Measurements from ENCODE around the gene AJUBA.
A peak's percentile ranks its signal among the peaks of the same experiment; 100 is the strongest.

The AJUBA gene

GRCh38 chr14:22981090-22981875 lies 1.1 kb downstream of the AJUBA start:
- Histone ChIP-seq H3K9me3 (ENCODE audit: control insufficient read depth, low read length) (no peaks in the 10 kb centered on the region), H3K4me1 (ENCODE audit: control insufficient read depth, insufficient read depth, low read length) (peaks cover 27% of the 10 kb centered on the region), H3K4me3 (ENCODE audit: insufficient read depth, low read depth, low read length) (peak overlapping the region; percentile 98), H3K27me3 (ENCODE audit: control insufficient read depth, insufficient read depth, low read length, poor library complexity, severe bottlenecking) (no peaks in the 10 kb centered on the region), H3K27ac (ENCODE audit: insufficient read depth, low read depth, low read length, poor library complexity, severe bottlenecking) (peak overlapping the region; percentile 53), H3K36me3 (ENCODE audit: control insufficient read depth, insufficient read depth, low read length) (peaks cover 17% of the 10 kb centered on the region)
- WGBS, 2 experiments: 0 to 1% methylated on average over 76 of the region's 76 CpGs

DNA sequence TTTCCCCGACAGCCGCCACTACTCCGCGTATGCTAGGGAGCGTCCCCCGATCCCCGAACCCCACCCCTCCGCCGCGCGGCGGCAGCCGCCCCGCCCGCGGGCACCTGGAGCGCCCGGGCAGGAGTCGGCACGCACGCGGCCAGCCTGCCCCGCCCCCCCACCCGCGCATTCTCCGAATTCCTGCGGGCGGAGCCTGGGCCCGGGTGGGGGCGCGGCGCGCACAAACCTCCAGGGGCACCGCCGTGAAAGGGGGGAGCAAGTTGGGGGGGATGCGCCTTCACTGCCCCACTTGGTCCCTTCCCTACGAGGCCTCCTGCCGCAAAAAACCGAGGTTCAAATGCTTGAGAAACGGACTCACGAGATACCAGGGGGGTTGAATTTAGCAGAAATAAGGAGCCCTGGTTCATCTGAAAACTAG lies 1.7 kb downstream of the AJUBA start:
- peaks cover 18% of the 10 kb centered on the region for H3K36me3 ChIP-seq (ENCODE audit: control insufficient read depth, insufficient read depth, low read length)
- H3K27me3 ChIP-seq (ENCODE audit: control insufficient read depth, insufficient read depth, low read length, poor library complexity, severe bottlenecking): no peaks in the 10 kb centered on the region
- H3K9me3 ChIP-seq (ENCODE audit: control insufficient read depth, low read length): no peaks in the 10 kb centered on the region
- WGBS, 2 experiments: 0% methylated on average over 41 of the region's 41 CpGs
- peaks cover 31% of the 10 kb centered on the region for H3K4me1 ChIP-seq (ENCODE audit: control insufficient read depth, insufficient read depth, low read length)
- peak overlapping the region; percentile 98 for H3K4me3 ChIP-seq (ENCODE audit: insufficient read depth, low read depth, low read length)
- H3K27ac ChIP-seq (ENCODE audit: insufficient read depth, low read depth, low read length, poor library complexity, severe bottlenecking): peak overlapping the region; percentile 53

DNA sequence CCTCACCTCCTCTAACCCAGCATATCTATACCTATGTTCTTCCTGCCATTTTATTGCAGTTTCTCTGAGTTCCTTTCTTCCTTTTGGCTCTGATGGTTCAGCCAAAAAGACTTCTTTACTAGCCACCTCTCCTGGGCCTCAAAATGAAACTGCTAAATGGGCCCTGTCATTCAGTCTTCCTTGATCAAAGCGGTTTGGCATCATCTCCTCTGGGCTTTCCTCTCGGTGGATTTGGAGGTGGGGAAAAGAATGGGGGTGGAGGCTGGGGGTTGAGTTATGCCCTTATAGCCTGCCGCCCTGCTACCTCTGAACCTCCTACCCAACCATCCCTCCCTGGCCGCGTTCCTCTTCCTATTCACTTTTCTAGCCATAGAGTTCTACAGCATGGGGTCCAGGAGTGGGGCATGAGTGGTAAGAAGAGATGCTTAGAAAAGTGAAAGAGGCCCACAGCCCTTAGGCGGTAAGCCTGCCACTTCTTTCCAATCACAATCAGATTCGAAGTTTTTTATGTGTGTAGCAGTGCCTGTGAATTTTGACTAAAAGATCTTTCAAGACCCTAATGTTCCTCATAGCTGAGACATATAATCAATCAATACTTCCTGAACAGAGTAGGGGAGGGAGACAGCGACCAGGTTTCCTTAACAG lies 2.5 kb downstream of the AJUBA start:
- Histone ChIP-seq H3K4me1 (ENCODE audit: control insufficient read depth, insufficient read depth, low read length) (peaks cover 38% of the 10 kb centered on the region), H3K9me3 (ENCODE audit: control insufficient read depth, low read length) (no peaks in the 10 kb centered on the region), H3K36me3 (ENCODE audit: control insufficient read depth, insufficient read depth, low read length) (peaks cover 22% of the 10 kb centered on the region), H3K27ac (ENCODE audit: insufficient read depth, low read depth, low read length, poor library complexity, severe bottlenecking) (peak overlapping the region; percentile 76), H3K4me3 (ENCODE audit: insufficient read depth, low read depth, low read length) (peak overlapping the region; percentile 98), H3K27me3 (ENCODE audit: control insufficient read depth, insufficient read depth, low read length, poor library complexity, severe bottlenecking) (no peaks in the 10 kb centered on the region)
- WGBS, 2 experiments: 27 to 50% methylated on average over 4 to 8 of the region's 8 CpGs

DNA sequence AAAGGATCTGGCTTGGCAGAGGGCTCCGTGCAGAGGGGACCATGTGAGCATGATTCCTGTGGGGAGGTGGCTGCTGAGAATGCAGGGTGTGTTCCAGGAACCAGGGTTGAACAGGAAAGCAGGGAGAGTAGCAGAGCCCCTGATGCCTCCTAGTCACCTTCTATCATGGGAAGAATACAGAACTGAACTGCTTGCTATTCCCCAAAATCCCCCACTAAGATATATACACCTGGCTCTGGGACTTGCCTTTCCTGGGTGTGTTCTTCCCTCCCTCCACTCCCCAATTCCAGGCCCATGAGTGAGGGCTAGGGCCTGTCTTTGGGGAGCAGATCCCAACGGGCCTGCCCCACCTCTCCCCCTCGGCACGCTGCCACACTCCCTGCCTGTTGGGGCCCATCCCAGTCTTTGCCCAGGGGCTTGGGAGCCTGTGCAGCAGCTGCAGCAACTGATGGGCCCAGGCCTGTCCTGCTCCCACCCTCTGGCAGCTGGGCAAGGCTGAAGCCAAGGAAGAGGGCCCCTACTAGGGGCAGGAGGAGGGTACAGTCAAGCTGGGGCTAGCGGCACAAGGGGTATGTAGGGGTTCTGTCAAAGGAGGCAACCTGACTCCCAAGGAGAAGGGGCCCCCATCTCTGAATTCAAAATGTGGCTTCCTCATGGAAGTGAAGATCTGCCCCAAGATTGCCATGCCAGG lies 3.2 kb downstream of the AJUBA start:
- WGBS, 2 experiments: 65 to 67% methylated on average over 5 of the region's 5 CpGs
- H3K4me1 ChIP-seq (ENCODE audit: control insufficient read depth, insufficient read depth, low read length): peaks cover 43% of the 10 kb centered on the region
- H3K36me3 ChIP-seq (ENCODE audit: control insufficient read depth, insufficient read depth, low read length): peaks cover 30% of the 10 kb centered on the region
- H3K27me3 ChIP-seq (ENCODE audit: control insufficient read depth, insufficient read depth, low read length, poor library complexity, severe bottlenecking): no peaks in the 10 kb centered on the region
- no peaks in the 10 kb centered on the region for H3K9me3 ChIP-seq (ENCODE audit: control insufficient read depth, low read length)
- peak overlapping the region; percentile 98 for H3K4me3 ChIP-seq (ENCODE audit: insufficient read depth, low read depth, low read length)
- no peak overlapping the region for H3K27ac ChIP-seq (ENCODE audit: insufficient read depth, low read depth, low read length, poor library complexity, severe bottlenecking)

- WGBS, 2 experiments: 72 to 85% methylated on average over 2 to 3 of the region's 3 CpGs
- H3K4me1 ChIP-seq (ENCODE audit: control insufficient read depth, insufficient read depth, low read length): peaks cover 43% of the 10 kb centered on the region
- H3K9me3 ChIP-seq (ENCODE audit: control insufficient read depth, low read length): no peaks in the 10 kb centered on the region
- H3K36me3 ChIP-seq (ENCODE audit: control insufficient read depth, insufficient read depth, low read length): peaks cover 36% of the 10 kb centered on the region
- no peaks in the 10 kb centered on the region for H3K27me3 ChIP-seq (ENCODE audit: control insufficient read depth, insufficient read depth, low read length, poor library complexity, severe bottlenecking)
- H3K4me3 ChIP-seq (ENCODE audit: insufficient read depth, low read depth, low read length): peak overlapping the region; percentile 98
- H3K27ac ChIP-seq (ENCODE audit: insufficient read depth, low read depth, low read length, poor library complexity, severe bottlenecking): peak overlapping the region; percentile 94
Measured at GRCh38 chr14:22978487-22978837, 3.9 kb downstream of the AJUBA start.

DNA sequence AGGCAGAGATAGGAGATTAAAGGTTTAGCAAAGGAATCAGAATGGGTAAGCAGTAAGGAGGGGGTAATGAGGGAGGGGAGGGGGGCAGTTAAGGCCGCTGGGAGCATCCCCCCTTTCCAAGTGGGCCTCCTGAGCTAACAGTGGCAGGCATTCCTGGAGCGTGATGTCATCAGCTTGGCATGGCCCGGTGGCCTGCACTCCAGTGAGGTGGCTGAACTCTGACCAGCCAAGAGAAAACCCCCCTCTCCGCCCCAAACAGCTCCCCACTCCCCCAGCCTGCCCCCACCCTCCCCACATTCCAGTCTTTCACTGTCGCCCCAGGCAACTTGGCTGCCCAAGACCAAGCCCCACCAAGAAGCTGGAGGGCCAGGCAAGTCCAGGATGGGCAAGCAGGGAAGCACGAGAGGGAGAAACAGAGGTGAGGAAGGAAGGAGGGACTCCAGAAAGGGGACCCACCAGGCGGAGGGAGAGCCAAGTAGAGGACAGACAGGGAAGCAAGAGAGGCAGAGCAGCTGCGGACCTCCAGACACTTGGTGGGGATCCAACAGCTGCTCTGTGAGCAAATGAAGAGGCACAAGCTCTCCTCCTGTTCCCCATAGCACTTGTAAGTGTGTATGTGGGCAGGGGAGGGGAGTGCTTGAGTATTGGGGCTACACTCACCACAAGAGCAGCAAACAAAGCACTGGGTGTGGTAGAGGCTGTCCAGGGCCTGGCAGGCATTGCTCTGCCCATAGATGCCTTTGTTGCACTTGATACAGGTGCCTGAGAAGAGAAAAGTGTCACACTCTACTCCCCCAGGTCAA lies 4.5 kb downstream of the AJUBA start:
- Histone ChIP-seq H3K27me3 (ENCODE audit: control insufficient read depth, insufficient read depth, low read length, poor library complexity, severe bottlenecking) (no peaks in the 10 kb centered on the region), H3K9me3 (ENCODE audit: control insufficient read depth, low read length) (no peaks in the 10 kb centered on the region), H3K4me1 (ENCODE audit: control insufficient read depth, insufficient read depth, low read length) (peaks cover 43% of the 10 kb centered on the region), H3K36me3 (ENCODE audit: control insufficient read depth, insufficient read depth, low read length) (peaks cover 42% of the 10 kb centered on the region), H3K27ac (ENCODE audit: insufficient read depth, low read depth, low read length, poor library complexity, severe bottlenecking) (peak overlapping the region; percentile 94), H3K4me3 (ENCODE audit: insufficient read depth, low read depth, low read length) (peak overlapping the region; percentile 98)
- 5 to 8% methylated on average over 7 to 8 of the region's 8 CpGs for WGBS, 2 experiments

GRCh38 chr14:22977434-22977683 lies 5.0 kb downstream of the AJUBA start:
- peaks cover 47% of the 10 kb centered on the region for H3K36me3 ChIP-seq (ENCODE audit: control insufficient read depth, insufficient read depth, low read length)
- peak overlapping the region; percentile 94 for H3K27ac ChIP-seq (ENCODE audit: insufficient read depth, low read depth, low read length, poor library complexity, severe bottlenecking)
- peaks cover 43% of the 10 kb centered on the region for H3K4me1 ChIP-seq (ENCODE audit: control insufficient read depth, insufficient read depth, low read length)
- no peaks in the 10 kb centered on the region for H3K9me3 ChIP-seq (ENCODE audit: control insufficient read depth, low read length)
- peak overlapping the region; percentile 26 for H3K4me3 ChIP-seq (ENCODE audit: insufficient read depth, low read depth, low read length)
- no peaks in the 10 kb centered on the region for H3K27me3 ChIP-seq (ENCODE audit: control insufficient read depth, insufficient read depth, low read length, poor library complexity, severe bottlenecking)

GRCh38 chr14:22976620-22977433 lies 5.5 kb downstream of the AJUBA start:
- peaks cover 52% of the 10 kb centered on the region for H3K36me3 ChIP-seq (ENCODE audit: control insufficient read depth, insufficient read depth, low read length)
- no peaks in the 10 kb centered on the region for H3K27me3 ChIP-seq (ENCODE audit: control insufficient read depth, insufficient read depth, low read length, poor library complexity, severe bottlenecking)
- WGBS, 2 experiments: 79 to 80% methylated on average over 6 of the region's 6 CpGs
- peak overlapping the region; percentile 26 for H3K4me3 ChIP-seq (ENCODE audit: insufficient read depth, low read depth, low read length)
- peak overlapping the region; percentile 94 for H3K27ac ChIP-seq (ENCODE audit: insufficient read depth, low read depth, low read length, poor library complexity, severe bottlenecking)
- H3K9me3 ChIP-seq (ENCODE audit: control insufficient read depth, low read length): no peaks in the 10 kb centered on the region
- peaks cover 43% of the 10 kb centered on the region for H3K4me1 ChIP-seq (ENCODE audit: control insufficient read depth, insufficient read depth, low read length)

GRCh38 chr14:22974530-22975313 lies 7.6 kb downstream of the AJUBA start:
- no peak overlapping the region for H3K4me3 ChIP-seq (ENCODE audit: insufficient read depth, low read depth, low read length)
- H3K36me3 ChIP-seq (ENCODE audit: control insufficient read depth, insufficient read depth, low read length): peaks cover 51% of the 10 kb centered on the region
- no peak overlapping the region for H3K27ac ChIP-seq (ENCODE audit: insufficient read depth, low read depth, low read length, poor library complexity, severe bottlenecking)
- H3K27me3 ChIP-seq (ENCODE audit: control insufficient read depth, insufficient read depth, low read length, poor library complexity, severe bottlenecking): no peaks in the 10 kb centered on the region
- 91 to 94% methylated on average over 9 of the region's 9 CpGs for WGBS, 2 experiments
- no peaks in the 10 kb centered on the region for H3K9me3 ChIP-seq (ENCODE audit: control insufficient read depth, low read length)
- H3K4me1 ChIP-seq (ENCODE audit: control insufficient read depth, insufficient read depth, low read length): peaks cover 43% of the 10 kb centered on the region

All from ectodermal cell (in vitro differentiated cells).